Skeletal muscle cell (primary cell): ENCODE data around the gene ITGB1BP1.

ENCODE experiments used
- DNase-seq: peaks from one replicate; pipeline ENCODE4 v3.0.0-alpha.2; 2010; ENCODE audit warnings: low read depth
- H3K4me3 ChIP-seq: 2 replicates; pipeline ENCODE4 v1.5.1; 2011; ENCODE audit warnings: low read depth, mild to moderate bottlenecking, control low read depth, low read length, moderate library complexity

The ITGB1BP1 gene

DNA sequence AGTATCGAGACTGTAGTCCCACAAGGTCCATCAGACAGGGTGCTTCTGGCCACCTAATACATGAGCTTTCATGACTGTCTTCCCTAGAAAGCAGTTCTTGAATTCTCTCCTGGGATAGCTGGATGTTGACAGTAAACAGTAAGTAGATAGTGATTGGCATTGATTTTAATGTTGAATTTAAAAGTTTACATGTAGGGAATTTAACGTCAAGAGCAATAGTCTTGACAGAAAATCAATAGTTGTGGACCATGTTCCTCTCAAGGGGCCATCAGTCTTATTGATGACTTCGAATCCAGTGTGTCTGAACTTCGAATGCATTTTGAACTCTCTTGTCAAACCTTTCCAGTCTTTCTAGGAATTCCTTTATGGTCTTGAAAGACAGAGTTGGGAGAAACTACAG is 63.9 kb downstream of the ITGB1BP1 start:
- no peak for DNase-seq

DNA sequence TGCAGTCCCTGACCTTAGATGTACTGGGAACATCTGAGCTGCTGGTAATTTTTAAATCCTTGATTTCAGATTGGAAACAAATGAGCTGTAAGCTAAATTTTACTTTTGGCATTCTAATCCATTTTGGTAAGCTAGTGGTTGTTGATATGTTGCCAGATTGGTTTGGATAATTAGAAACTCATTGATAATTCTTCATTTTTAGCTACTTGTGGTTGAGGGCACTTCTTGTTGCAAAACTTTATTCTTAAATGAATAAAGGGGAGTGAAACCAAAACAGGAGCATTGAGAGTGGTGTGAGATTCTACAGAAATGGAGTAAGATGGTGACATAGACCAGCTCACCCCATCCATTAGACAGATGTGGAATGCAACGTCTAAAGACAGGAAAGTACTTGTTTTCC is 64.5 kb downstream of the ITGB1BP1 start:
- H3K4me3 ChIP-seq, result no peak overlapping the region
- no peak for DNase-seq

More for the DNA sequence above, 63.9 kb downstream of the ITGB1BP1 start:
- no peak overlapping the region for H3K4me3 ChIP-seq

DNA sequence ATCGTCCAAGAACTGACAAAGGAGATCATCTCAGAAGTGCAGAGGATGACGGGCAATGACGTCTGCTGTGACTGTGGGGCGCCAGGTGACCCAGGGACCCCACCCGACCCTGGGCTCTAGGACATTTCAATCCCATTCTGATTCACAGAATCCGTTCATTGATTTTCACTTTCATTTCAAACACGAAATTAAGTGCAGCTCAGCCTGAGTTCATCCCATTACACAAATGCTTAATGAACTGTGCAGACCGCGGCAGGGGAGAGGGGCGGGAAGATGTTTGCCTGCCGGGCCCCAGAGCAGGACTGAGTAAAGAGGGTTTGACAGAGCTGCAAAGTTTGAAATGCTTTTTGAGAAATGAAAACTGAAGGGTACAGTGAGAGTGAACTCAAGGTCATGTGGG is 67.1 kb downstream of the ITGB1BP1 start:
- no peak for DNase-seq
- no peak overlapping the region for H3K4me3 ChIP-seq

DNA sequence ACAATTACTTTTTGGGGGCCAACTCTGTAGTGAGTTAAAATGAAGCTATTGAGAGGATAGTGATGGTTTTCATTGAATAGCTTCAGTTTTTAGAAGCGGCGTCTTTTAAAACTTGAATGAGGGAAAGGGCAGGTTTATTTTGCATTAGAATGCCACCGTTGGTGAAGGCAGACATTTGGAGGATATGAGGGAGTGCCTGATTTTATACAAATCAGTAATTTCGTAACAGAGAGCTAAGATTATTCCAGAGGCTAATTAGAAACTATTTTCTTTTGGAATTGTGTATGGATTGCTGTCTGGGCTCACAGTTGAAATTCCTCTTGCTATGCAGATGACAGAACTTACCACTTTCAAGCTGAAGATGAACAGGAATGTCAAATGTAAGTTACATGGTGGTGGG is 67.6 kb downstream of the ITGB1BP1 start:
- no peak for DNase-seq
- H3K4me3 ChIP-seq, result no peak overlapping the region

DNA sequence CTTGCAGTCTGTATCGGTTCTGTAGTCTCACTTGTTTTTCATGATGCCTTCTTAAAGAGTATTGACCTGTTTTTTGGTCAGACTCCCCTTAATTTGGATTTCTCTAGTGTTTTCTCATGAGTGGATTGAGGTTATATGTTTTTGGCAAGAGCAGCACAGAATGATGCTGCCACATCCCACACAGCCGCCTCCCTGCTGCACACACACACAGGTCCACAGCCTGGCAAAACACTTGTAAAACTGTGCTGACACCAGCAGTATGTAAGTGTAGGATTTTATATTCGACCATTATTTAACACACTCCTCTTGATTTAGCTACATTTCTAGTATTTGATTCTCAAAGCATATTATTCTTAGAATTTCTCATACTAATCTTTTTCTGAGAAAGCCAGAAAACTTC is 68.1 kb downstream of the ITGB1BP1 start:
- H3K4me3 ChIP-seq, result no peak overlapping the region
- no peak for DNase-seq

DNA sequence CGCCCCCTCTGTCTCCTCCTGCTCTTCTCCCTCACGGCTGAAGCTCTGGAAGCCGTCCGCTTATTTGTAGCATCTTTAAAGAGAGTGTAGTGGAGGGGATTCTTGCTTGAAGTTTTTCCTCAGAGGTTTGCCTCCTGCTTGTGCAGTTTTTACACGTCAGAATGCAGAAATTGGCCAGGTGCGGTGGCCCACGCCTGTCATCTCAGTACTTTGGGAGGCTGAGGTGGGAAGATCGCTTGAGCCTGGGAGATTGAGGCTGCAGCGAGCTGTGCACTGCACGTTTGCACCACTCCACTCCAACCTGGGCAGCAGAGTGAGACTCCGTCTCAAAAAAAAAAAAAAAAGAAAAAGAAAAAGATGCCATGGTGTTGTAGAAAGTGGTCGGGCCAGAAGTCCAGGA is 69.0 kb downstream of the ITGB1BP1 start:
- no peak overlapping the region for H3K4me3 ChIP-seq

More for the DNA sequence above, 69.0 kb downstream of the ITGB1BP1 start:
- no peak for DNase-seq
